Osteocyte (in vitro differentiated cells): ENCODE data around the gene RFWD3. TPM values are rescaled to one million over a fixed set of nuclear protein-coding genes. Genes with fewer than 3 reads are reported as not detected.

Experiments
- DNase-seq: peaks from one replicate; pipeline ENCODE4 v3.0.0; 2021; ENCODE audit warnings: mixed read lengths; ENCODE audit not compliant: unreplicated experiment; ENCODE audit errors: extremely low spot score
- H3K27ac Mint-ChIP-seq: one replicate; pipeline ENCODE4 v1.8.0; 2021; ENCODE audit warnings: mild to moderate bottlenecking, mixed read lengths; ENCODE audit not compliant: unreplicated experiment
- H3K27me3 Mint-ChIP-seq: one replicate; pipeline ENCODE4 v1.8.0; 2021; ENCODE audit warnings: mixed read lengths; ENCODE audit not compliant: unreplicated experiment
- H3K36me3 Mint-ChIP-seq: one replicate; pipeline ENCODE4 v1.8.0; 2021; ENCODE audit warnings: mixed read lengths; ENCODE audit not compliant: unreplicated experiment
- H3K4me1 Mint-ChIP-seq: one replicate; pipeline ENCODE4 v1.8.0; 2021; ENCODE audit warnings: mixed read lengths; ENCODE audit not compliant: unreplicated experiment
- H3K4me3 Mint-ChIP-seq: one replicate; pipeline ENCODE4 v1.8.0; 2021; ENCODE audit warnings: mild to moderate bottlenecking, moderate library complexity, mixed read lengths; ENCODE audit not compliant: unreplicated experiment
- H3K9me3 Mint-ChIP-seq: one replicate; pipeline ENCODE4 v1.8.0; 2021; ENCODE audit warnings: mixed read lengths; ENCODE audit not compliant: unreplicated experiment
- CTCF ChIP-seq: fragments of 200-600 bp; sonication (generic); IDR thresholded peaks from 2 replicates; pipeline ENCODE4 v1.5.0; 2021; ENCODE audit warnings: antibody characterized with exemption, mild to moderate bottlenecking, moderate library complexity
- total RNA-seq: library from RNA; stranded (reverse); gene quantifications from 2 replicates; pipeline ENCODE4 v1.2.1, GENCODE V29; 2021

The RFWD3 gene
- total RNA-seq, 1 donor from 2014 or later = 30.7 TPM

GRCh38 chr16:74661064-74661463, 5.6 kb downstream of the RFWD3 start:
- H3K27ac Mint-ChIP-seq = no peak overlapping the region
- H3K4me3 Mint-ChIP-seq = no peak overlapping the region
- DNase-seq = peak; percentile 63
- H3K4me1 Mint-ChIP-seq = peaks cover 12% of the 10 kb centered on the region
- H3K36me3 Mint-ChIP-seq = peaks cover 31% of the 10 kb centered on the region
- H3K27me3 Mint-ChIP-seq = no peaks in the 10 kb centered on the region
- no peaks in the 10 kb centered on the region for H3K9me3 Mint-ChIP-seq
- TF ChIP-seq CTCF = no peak

- Mint-ChIP-seq H3K27ac (no peak overlapping the region), H3K4me1 (peaks cover 12% of the 10 kb centered on the region), H3K4me3 (no peak overlapping the region)
Measured at GRCh38 chr16:74660383-74660782, 6.3 kb downstream of the RFWD3 start.

GRCh38 chr16:74659041-74659440, 7.6 kb downstream of the RFWD3 start:
- Mint-ChIP-seq H3K27ac (no peak overlapping the region), H3K9me3 (no peaks in the 10 kb centered on the region), H3K4me1 (peaks cover 19% of the 10 kb centered on the region), H3K36me3 (peaks cover 36% of the 10 kb centered on the region), H3K27me3 (no peaks in the 10 kb centered on the region), H3K4me3 (no peak overlapping the region)
- no peak for TF ChIP-seq CTCF
- DNase-seq = no peak

More at GRCh38 chr16:74660383-74660782, 6.3 kb downstream of the RFWD3 start:
- H3K9me3 Mint-ChIP-seq = no peaks in the 10 kb centered on the region
- peaks cover 34% of the 10 kb centered on the region for H3K36me3 Mint-ChIP-seq
- H3K27me3 Mint-ChIP-seq = no peaks in the 10 kb centered on the region
- no peak for DNase-seq
- TF ChIP-seq CTCF = no peak

GRCh38 chr16:74657870-74658642, 8.6 kb downstream of the RFWD3 start:
- H3K27ac Mint-ChIP-seq = no peak overlapping the region

More at GRCh38 chr16:74657870-74658642, 8.6 kb downstream of the RFWD3 start:
- no peak for DNase-seq
- H3K4me3 Mint-ChIP-seq = no peak overlapping the region
- H3K9me3 Mint-ChIP-seq = no peaks in the 10 kb centered on the region
- peaks cover 31% of the 10 kb centered on the region for H3K36me3 Mint-ChIP-seq
- H3K4me1 Mint-ChIP-seq = peaks cover 19% of the 10 kb centered on the region
- no peak for TF ChIP-seq CTCF
- no peaks in the 10 kb centered on the region for H3K27me3 Mint-ChIP-seq
